ENCODE data around the gene EBP.
"Not testable (repeated sequence)": the region's sequence is repeated elsewhere in the genome, so short reads cannot be mapped to it uniquely, and the experiment has no call there.

EBP gene

GRCh38 chrX:48525853-48526252 lies 4.2 kb downstream of the EBP start:
- not testable (repeated sequence) for DNase-seq (ENCODE audit: low read depth in 2 of 2)

DNA sequence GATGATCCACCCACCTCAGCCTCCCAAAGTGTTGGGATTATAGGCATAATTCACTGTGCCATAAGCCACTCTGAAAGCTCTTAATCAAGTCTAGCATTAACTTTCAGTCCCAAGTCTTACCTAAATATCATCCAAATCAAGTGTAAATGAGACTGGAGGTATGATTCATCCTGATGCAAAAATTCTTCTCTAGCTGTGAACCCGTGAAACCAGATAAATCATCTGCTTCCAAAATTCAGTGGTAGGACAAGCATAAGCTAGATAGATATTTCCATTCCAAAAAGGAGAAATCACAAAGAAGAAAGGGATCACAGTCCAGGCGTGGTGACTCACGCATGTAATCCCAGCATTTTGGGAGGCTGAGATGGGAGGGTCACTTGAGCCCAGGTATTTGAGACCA lies 9.1 kb downstream of the EBP start:
- no peak for DNase-seq (ENCODE audit: low read depth in 2 of 2)

DNA sequence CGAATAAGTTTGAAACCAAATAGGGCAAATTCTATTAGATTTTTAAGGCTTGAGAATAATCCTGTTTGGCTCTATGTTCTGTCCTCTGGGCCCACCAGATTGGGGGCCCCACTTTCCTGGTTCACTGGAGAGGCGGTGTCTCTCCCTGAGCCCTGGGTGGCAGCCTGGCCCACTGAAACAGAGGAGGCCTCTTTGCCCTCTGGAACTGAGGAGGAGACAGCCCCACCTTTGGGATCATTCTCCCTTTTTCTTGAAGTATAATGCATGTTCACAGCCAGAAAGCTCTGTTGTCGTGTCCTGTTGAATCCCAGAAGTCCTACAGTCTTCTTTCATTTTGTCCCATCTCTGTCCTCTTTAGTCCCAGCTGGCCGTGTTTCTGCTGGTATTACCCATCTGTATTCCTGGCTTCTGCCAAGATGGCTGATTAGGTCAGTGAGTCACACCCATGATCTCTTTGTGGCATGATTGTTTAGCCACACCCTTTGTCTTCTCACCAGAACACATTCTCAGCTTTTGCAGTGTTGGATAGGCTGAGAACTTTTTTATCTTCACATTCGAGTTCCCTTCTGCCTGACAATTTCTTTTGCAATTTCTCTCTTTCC lies 9.9 kb downstream of the EBP start:
- no peak for DNase-seq (ENCODE audit: low read depth in 2 of 2)

DNA sequence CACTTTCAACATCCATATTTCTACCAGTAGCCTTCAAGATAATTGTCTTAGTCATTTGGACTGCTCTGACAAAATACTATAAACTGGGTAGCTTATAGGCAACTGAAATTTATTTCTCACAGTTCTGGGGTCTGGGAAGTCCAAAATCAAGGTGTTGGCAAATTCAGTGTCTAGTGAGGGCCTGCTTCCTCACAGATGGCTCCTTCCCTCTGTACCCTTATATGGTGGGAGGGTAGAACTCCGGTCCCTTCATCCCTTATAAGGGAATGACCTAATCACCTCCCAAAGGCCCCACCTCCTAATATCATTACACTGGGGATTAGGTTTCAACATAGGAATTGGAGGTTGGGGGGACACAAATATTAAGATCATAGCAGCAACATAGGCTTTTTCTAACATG lies 10.6 kb downstream of the EBP start:
- DNase-seq (ENCODE audit: low read depth in 2 of 2), result no peak

- DNase-seq (ENCODE audit: low read depth in 2 of 2), result no peak
Measured at GRCh38 chrX:48533165-48533564, 11.6 kb downstream of the EBP start.

DNA sequence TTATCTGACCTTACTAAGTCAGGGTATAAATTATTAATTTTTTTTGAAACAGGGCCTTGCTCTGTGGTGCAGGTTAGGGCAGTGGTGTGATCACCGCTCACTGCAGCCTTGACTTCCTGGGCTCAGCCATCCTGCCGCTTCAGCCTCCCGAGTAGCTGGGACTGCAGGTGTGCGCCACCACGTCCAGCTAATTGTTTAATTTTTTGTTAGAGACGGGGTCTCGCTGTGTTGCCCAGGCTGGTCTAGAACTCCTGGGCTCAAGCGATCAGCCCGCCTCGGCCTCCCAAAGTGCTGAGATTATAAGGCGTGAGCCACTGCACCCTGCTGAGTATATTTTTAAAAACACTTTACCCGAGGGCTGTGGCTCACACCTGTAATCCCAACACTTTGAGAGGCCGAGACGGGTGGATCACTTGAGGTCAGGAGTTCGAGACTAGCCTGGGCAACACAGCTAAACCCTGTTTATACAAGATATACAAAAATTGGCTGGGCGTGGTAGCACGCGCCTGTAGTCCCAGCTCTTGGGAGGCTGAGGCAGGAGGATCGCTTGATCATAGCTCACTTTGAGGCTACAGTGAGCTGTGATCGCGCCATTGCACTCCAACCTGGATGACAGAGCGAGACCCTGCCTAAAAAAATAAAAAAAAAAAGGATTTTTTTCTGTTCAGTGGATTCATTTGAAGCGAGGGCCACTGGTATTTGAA lies 17.2 kb downstream of the EBP start:
- DNase-seq (ENCODE audit: low read depth in 2 of 2), result no peak

DNA sequence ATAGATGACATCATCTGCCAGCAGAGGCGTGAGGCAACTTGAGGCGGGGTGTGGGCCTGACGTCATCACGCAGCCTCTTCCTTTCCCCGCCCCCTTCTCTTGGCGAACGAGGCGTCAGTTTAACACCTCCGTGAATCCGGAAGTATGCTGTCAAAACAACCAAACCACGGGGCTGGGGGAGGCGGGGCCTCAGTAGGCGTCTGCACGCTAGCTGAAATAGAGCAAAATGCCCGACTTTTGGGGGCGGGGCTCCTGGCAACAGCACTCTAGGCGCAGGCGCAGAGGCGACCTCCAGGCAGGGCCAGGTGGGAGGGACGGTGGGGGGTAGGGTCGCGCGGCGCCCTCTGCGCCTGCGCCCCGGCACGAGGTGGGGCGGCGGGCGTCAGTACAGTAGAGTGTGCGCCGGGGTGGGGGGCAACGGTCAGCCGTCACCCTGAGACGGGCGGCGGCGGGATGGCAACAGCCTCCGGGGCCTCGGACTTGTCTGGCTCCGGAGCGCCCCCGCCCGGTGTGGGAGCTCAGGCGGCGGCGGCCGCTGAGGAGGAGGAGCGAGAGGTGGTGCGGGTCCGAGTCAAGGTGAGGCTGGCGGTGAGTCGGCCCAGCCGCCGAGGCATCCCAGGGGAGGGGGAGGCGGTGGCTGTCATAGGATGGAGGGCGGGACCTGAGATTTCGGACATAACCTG lies 17.9 kb downstream of the EBP start, which contains the start of gene TBC1D25:
TSS of gene TBC1D25 (plus strand) at position 370 of the 683 bp plus-strand sequence. CDS start at position 454, 84 bp downstream.
- DNase-seq (ENCODE audit: low read depth in 2 of 2), result peak; percentile 91 to 93

- peak; percentile 20 to 44 for DNase-seq (ENCODE audit: low read depth in 2 of 2)
Measured at GRCh38 chrX:48540028-48540375, 18.4 kb downstream of the EBP start.

- no peak for DNase-seq (ENCODE audit: low read depth in 2 of 2)
Measured at GRCh38 chrX:48540480-48540879, 18.9 kb downstream of the EBP start.

DNA sequence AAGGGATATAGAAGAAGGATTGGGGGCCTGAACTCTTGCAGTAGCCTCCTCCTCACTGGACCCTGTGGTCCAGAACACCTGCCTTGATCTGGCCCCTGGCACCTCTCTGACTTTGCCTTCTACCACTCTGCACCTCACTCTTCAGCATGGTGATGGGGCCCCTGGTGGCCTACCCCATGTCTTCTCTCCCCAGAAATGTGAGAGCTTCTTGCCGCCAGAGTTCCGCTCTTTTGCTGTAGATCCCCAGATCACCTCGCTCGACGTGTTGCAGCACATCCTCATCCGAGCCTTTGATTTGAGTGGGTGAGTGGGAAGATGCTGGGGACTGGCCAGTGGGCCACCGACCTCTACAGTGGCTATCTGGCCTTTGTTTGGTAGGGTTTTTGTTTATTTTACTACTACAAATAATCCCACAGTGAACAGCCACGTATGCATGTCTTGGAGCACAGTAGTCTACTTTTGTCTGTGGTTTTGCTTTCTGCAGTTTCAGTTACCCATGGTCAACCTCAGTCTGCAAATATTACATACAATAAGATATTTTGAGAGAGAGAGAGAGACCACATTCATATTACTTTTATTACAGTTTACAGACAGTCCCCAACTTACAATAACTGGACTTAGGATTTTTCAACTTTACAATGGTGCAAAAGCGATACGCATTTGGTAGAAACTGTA lies 19.7 kb downstream of the EBP start:
- DNase-seq (ENCODE audit: low read depth in 2 of 2), result no peak

DNA sequence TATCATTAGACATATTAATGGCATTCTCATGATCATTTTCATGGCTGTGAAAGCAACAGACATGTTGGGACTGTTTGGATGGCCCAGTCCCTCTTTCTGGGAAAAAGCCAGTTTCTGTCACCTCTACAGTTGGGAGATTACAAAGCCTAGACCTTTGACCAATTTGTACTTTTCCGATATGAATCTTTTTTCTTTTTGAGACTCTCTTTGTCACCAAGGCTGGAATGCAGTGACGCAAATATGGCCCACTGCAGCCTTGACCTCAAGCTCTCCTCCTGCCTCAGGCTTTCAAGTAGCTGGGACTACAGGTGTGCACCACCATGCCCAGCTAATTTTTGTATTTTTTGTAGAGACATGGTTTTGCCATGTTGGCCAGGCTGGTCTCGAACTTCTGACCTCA lies 27.3 kb downstream of the EBP start:
- DNase-seq (ENCODE audit: low read depth in 2 of 2), result no peak

DNA sequence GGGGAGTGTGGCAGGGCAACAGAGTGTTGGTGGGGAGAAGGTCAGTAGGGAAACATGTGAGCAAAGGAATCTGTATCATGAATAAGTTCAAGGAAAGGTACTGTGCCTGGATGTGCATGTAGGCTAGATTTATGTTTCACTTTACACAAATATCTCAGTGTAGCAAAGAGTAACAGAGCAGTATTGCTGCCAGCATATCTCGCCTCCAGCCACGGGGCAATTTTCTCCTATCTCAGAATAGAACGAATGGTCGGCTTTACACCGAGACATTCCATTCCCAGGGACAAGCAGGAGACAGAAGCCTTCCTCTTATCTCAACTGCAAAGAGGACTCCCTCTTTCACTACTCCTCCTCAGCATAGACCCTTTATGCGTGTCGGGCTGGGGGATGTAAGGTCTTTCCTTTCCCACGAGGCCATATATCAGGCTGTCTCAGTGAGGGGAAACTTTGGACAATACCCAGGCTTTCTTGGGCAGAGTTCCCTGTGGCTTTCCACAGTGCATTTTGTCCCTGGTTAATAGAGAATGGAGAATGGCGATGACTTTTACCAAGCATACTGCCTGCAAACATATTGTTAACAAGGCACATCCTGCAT lies 34.2 kb downstream of the EBP start:
- DNase-seq (ENCODE audit: low read depth in 2 of 2), result not testable (repeated sequence)

DNA sequence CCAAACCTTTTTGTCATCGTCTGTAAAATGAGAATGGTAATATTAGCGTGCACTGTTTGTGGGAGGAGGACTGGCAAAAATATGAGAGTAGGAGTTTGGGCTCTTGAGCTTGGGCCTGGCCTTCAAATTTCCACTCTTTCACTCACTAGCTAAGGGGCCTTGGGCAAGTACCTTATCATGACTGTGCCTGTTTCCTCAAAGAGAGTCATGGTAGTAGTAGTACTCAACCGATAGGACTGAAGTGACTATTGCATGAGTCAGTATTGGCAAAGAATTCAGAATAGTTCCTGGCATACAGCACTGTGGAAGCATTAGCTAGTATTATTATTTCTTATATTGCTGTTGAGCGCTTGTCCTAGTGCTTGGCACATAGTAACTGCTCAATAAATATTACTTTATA lies 36.7 kb downstream of the EBP start:
- DNase-seq (ENCODE audit: low read depth in 2 of 2), result no peak

- no peak for DNase-seq (ENCODE audit: low read depth in 2 of 2)
Measured at GRCh38 chrX:48559636-48560035, 38.0 kb downstream of the EBP start.

GRCh38 chrX:48560056-48560455 lies 38.4 kb downstream of the EBP start:
- DNase-seq (ENCODE audit: low read depth in 2 of 2), result no peak

- no peak for DNase-seq (ENCODE audit: low read depth in 2 of 2)
Measured at GRCh38 chrX:48560681-48561080, 39.1 kb downstream of the EBP start.

DNA sequence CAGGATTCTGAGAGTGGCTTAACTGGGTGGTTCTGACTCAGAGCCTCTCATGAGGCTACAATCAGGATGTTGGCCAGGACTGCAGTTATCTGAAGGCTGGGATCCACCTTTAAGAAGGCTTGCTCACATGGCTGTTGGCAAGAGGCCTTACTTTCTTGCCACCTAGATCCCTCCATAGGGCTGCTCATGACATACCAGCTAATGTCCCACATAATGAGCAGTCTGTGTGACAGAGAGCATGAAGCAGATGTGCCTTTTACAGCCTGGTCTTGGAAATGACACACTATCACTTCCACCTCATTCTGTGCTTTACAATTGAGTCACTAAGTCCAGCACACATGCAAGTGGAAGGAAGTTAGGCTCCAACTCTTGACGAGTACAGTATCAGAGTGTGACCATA lies 48.4 kb downstream of the EBP start:
- no peak for DNase-seq (ENCODE audit: low read depth in 2 of 2)

DNA sequence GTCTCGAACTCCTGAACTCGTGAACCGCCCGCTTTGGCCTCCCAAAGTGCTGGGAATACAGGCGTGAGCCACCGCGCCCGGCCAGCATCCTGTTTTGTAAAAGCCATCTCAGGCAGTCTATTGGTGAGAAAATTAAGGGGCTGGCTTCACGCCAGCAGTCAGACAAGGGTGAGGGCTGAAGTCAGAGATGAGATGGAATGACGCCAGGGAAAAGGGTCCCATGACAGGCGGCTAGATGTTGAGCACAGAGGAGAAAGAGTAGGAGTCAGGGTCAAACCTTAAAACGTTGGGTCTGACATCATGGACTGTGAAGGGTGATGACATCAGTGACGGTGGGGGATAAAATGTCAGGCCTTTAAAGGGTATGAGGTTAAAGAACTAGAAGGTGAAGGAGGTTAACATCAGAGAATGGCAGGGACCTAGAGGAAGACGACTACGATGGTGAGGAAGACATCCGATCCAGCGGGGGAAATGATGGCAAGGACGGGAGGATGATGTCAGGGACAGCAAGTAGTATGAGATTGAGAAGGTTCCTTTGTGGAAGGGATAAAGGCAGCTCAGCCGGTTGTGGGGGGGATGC lies 52.2 kb downstream of the EBP start:
- DNase-seq (ENCODE audit: low read depth in 2 of 2), result no peak

DNA sequence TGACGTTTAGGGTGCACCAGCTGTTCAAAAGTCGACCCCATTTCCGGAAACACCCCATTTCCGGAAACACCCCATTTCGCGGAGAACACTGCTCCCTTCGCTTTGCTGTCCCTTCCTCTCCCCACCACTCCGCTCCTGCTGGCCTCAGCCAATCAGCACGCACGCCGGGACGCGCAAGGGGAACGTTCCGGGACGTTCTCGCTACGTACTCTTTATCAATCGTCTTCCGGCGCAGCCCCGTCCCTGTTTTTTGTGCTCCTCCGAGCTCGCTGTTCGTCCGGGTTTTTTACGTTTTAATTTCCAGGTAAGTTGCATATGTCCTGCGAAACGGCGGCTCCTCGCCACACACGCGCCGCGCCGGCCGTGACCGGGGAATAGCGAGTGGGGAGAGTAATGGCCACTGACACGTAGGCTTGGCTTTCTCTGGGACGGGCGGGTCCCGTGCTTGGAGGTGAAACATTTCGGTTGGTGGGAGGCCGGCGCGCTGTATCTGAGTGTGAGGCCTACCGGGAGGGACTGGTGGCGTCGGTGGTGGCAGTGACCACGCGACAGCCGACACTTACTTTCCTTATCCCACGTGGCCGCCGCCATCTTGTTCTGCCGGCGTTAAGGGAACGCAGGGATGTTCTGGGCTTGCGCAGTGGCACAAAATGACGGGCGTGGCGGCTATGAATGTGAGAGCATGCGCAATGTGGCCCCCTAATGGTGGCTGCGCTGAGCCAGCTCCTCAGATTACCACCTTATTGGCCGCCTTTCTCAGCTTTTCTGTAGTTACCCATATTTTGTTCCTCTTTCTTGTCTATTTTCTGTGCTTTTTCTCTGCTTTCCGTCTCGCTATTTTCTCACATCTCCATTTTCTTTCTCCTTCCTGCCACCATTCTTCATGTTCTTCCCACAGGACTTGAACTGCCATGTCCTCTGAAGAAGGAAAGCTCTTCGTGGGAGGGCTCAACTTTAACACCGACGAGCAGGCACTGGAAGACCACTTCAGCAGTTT lies 53.0 kb downstream of the EBP start, which contains the start of gene RBM3:
TSS of gene RBM3 (plus strand) at position 215 of the 997 bp plus-strand sequence. CDS start at position 912, 697 bp downstream.
- DNase-seq (ENCODE audit: low read depth in 2 of 2), result peak; percentile 78 to 81

DNA sequence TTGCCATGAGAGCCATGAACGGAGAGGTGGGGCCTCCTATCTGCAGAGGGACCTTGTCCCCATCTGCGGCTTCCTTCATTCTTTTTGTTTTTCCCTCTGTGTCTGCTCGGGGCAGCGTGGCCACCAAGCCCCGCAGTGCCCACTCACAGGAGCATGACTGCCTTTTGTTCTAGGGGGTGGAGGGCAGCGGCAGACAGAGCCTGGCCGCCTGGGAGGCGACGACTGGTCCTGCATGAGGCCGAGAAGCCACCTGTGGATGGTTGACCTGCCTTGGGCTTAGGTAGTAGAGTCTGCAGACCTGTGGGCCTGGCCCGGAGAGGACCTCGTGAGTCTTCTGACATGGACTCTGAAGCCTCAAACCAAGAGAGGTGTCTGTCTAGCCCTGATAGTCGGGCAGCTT lies 54.0 kb downstream of the EBP start:
- DNase-seq (ENCODE audit: low read depth in 2 of 2), result no peak
